Activated CD8-positive, alpha-beta memory T cell treated with anti-CD3 and anti-CD28 coated beads for 48 hours (primary cell): ENCODE measurements around the gene ZNF844.
"Not testable (repeated sequence)": the region's sequence is repeated elsewhere in the genome, so short reads cannot be mapped to it uniquely, and the experiment has no call there.

Experiments
- DNase-seq, 3 experiments: peaks; one replicate each; pipeline ENCODE4 v3.0.0-alpha.2; 2020; ENCODE audit warnings: low read depth in 2 of 3, low spot score in 2 of 3

ZNF844 gene

DNA sequence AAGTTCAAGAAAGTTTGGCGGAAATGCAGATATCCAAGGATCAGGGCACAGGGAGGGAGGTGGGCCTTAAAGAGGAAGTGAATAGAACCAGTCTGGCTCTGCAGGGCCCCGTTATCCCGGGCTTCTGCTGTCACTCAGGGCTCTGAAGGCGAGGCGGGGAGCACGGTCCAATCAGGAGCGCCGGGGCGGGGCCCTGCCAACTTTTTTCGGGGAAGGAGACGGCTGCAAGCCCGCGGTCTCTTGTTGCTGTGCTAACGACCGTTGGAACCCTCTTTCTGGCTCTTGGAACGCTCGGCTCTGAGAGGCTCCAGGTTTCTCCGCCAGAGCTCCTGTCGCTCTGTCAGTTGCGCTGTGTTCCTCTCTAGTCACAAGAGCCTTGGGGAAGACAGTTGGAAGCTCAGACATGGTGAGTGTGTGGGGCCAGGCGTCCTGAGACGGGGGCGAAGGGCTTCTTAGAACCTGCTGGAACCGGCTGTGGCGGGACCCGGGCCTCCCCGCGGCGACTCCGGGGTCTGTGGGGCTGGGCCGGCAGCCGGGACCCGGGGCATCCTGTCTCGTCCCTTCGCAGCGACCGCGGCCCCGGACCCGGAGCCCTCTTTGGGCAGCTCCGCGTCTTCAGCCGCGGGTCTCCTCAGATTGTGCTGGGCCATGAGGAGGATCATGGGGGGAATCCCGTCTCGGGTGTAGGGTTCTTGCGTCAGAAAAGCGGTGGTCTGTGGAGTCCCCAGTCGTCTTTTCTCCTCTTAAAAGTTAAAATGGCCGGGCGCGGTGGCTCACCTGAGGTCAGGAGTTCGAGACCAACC, 27.7 kb downstream of the ZNF844 start:
- DNase-seq = peak; percentile 35 to 63 (median 47)

DNA sequence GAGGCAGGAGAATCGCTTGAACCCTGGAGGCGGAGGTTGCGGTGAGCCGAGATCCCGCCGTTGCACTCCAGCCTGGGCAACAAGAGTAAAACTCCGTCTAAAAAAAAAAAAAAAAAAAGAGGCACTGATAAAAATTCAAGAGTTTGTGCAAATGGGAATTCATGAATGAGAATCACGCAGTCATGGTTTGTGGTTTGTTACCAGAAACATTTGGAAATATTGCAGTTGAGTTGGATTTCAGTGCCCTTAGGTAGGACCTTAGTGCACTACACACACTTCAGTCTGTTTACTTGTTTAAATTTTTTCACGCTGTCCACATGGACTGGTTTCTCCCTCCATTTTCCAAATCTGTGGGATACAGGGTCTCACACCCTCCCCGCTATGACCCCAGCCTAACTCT, 28.4 kb downstream of the ZNF844 start:
- no peak for DNase-seq

DNA sequence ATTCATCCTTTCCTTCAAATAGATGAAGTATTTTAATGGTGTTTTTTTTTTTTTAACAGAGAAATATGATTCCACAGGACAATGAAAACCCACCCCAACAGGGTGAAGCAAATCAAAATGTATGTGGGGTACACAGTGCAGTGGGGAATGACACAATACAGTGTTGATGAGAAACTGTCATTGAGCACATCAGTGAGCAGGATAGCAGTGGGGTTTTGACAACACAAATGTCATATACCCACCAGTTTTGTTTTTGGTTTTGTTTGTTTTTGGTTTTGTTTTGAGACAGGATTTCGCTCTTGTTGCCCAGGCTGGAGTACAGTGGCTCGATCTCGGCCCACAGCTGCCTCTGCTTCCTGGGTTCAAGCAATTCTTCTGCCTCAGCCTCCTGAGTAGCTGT, 29.2 kb downstream of the ZNF844 start:
- DNase-seq = no peak

DNA sequence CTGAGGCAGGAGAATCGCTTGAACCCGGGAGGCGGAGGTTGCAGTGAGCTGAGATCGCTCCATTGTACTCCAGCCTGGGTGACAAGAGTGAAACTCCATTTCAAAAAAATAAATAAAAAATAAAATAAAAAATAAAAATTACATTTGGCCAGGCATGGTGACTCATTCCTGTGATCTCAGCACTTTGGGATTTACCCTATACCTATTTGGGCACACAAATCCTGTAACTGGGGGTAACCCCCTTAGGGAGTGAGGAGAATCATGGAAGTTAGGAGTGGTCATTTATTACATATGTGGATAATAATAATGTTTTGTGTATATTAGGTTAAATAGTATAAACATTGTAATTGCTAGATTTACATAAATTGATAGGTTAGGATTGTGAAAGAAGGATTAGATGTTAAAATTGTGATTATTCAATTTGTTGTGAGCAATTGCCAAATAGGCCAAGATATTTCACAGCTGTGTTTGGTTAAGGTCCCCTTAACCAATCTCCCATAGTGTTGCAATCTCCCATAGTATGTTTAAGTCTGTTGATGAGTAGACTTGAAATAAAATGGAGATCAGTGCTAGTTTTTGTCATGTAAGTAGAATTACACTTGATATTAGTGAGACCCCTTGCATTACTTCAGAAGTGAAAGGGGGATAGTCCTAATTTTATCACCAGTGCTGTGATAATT, 30.7 kb downstream of the ZNF844 start:
- no peak for DNase-seq

DNA sequence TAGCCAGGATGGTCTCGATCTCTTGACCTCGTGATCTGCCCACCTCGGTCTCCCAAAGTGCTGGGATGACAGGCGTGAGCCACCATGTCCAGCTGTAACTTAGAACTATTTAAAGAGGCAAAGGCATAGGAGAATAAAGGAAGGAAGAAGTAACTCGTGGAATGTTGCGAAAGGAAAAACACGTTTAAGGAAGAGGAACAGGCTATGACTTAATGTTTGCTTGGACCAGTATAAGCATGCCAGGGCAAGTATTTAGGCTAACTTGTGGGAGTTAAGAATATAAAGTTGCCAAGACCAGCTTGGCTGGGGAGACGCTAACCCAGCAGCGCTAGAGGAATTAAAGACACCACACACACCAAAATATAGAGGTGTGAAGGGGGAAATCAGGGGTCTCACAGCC, 33.5 kb downstream of the ZNF844 start:
- DNase-seq = no peak

DNA sequence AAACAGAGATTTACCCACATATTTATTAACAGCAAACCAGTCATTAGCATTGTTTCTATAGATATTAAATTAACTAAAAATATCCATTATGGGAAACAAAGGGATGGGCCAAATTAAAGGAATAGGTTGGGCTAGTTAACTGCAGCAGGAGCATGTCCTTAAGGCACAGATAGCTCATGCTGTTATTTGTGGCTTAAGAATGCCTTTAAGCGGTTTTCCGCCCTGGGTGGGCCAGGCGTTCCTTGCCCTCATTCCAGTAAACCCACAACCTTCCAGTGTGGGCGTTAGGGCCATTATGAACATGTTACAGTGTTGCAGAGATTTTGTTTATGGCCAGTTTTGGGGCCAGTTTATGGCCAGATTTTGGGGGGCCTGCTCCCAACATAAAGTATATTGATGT, 39.4 kb downstream of the ZNF844 start:
- not testable (repeated sequence) for DNase-seq

DNA sequence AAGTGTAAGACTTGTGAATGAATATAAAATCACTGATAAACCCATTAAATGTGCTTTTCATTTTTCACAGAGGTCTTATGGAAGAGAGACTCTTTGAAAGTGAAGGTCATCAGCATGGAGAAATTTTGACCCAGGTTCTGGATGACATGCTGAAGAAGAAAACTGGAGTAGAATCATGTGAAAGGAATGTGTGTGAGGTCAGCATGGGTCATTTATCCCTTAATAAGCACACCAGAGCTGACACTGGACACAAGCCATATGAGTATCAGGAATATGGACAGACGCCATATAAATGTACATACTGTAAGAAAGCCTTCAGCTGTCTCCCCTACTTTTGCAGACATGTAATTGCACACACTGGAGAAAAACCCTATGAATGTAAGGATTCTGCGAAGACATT, 46.6 kb downstream of the ZNF844 start:
- DNase-seq = no peak

DNA sequence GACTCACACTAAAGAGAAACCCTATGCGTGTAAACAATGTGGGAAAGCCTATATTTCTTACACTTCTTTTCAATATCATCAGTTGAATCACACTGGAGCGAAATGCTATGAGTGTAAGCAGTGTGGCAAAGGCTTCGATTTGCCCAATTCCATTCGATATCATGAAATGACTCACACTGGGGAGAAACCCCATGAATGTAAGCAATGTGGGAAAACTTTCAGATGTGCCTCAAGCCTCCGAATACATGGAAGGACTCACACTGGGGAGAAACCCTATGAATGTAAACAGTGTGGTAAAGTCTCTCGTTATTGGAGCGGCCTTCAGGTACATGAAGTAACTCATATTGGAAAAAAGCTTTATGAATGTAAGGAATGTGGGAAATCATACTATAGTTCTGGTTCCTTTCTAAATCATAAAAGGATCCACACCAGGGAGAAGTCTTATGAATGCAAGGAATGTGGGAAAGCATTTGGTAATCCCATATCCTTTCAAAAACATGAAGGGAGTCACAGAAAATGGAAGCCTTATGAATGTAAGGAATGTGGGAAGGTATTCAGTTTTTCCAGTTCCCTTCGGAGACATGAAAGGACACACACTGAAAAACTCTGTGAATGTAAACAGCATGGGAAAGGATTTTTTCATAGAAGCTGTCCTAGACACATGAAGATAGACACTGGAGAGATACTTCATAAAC, 47.6 kb downstream of the ZNF844 start:
- no peak for DNase-seq

DNA sequence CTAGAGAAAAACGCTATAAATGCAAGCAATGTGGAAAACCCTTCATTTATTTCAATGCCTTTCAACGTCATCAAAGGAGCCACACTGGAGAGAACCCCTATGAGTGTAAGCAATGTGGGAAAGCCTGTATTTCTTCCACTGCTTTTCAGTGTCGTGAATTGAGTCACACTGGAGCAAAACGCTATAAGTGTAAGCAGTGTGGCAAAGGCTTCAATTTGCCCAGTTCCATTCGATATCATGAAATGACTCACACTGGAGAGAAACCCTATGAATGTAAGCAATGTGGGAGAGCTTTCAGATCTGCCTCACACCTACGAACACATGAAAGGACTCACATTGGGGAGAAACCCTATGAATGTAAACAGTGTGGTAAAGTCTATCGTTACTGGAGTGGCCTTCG, 48.2 kb downstream of the ZNF844 start:
- DNase-seq = no peak

DNA sequence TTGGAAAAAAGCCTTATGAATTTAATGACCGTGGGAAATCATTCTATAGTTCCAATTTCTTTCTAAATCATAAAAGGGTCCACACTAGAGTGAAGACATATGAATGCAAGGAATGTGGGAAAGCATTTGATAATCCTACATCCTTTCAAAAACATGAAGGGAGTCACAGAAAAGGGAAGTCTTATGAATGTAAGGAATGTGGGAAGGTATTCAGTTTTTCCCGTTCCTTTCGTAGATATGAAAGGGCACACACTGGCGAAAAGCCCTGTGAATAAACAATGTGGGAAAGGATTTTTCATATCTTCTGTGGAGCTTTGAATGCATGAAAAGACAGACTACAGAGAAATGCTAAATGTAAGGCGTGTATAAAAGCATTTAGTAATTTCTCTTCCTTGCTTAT, 48.6 kb downstream of the ZNF844 start:
- no peak for DNase-seq

DNA sequence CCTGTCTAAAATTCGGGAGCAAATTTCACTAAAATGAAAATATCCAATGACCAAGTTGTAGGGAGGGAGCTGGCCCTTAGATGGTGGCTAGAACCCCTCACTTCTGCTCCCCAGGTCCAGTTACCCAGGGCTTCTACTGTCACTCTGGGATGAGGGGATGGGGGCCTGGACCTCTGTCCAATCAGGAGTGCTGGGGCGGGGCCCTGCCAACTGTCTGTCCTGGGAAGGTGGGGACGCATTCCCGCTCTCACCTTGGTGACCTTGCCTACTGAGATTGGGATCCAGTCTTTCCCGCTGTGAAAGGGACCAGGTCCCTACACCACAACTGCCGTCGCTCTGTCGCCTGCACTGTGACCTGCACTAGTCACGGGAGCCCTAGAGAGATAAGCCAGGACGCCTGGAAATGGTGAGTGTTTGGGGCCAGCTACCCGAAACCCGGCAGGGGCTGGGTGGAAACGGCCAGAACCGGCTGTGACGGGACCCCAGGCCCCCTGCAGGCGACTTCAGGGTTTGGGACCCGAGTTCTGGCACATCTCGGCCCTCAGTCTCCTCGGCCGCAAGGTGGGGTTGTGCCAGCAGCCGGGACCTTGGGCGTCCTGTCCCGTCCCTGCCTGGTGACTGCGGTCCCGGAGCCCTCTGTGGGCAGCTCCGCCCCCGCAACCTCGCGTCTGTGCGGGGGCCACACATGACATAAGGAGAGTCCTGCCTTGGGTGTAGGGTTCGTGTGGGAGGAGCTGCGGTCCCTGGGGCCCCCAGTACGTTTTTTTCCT, 52.9 kb downstream of the ZNF844 start:
- DNase-seq = no peak

DNA sequence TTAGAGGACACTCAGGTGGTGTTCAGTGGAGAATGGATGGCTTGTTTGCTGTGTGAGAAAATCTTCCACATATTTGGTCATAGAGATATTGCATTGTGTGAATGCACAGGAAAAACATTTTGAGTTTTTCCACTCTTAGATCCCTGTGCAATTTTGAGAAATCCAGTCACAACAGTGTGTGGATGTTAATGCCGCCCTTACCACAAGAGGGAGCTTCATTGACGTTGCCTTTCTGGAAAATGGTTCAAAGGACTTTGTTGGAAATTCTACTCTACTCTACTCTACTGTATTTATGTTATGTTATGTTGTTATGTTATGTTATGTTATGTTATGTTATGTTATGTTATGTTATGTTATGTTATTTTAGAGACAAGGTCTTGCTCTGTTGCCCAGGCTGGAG, 62.2 kb downstream of the ZNF844 start:
- DNase-seq = no peak
